ENCODE data around the gene TWF2. TPM values are rescaled to one million over a fixed set of nuclear protein-coding genes. Genes with fewer than 3 reads are reported as not detected.

TWF2 gene
- total RNA-seq, 8 experiments from 2014 or later: 19.8 to 49.3 (median 30.3) TPM

GRCh38 chr3:52242039-52242438, 3.1 kb upstream of the TWF2 start:
- ATAC-seq (replicated peaks in 6 of 8): no peak
- H3K27ac ChIP-seq: no peak overlapping the region
- peaks cover 30 to 39% of the 10 kb centered on the region in 2 donors for H3K4me1 ChIP-seq (replicated peaks in 1 of 2)
- no peak overlapping the region for H3K4me3 ChIP-seq
- 57 to 100% (median 100%) methylated on average over 1 of the region's 1 CpG; no CpG with 5 or more reads in 3 of the 10 experiments for WGBS, 10 experiments
- in situ Hi-C loops (cut with MboI; ENCODE audit: low pct_unique_long_range_greater_than_20kb in 2 of 9, low sequenced_read_pairs in 9 of 9, unreplicated experiment in 9 of 9): no loop called here

GRCh38 chr3:52240886-52241370, 2.0 kb upstream of the TWF2 start:
- ATAC-seq (replicated peaks in 6 of 8): no peak
- H3K4me3 ChIP-seq: no peak overlapping the region
- peaks cover 39 to 45% of the 10 kb centered on the region in 2 donors for H3K4me1 ChIP-seq (replicated peaks in 1 of 2)
- peak overlapping the region; percentile 52 to 93 for H3K27ac ChIP-seq
- in situ Hi-C loops (cut with MboI; ENCODE audit: low pct_unique_long_range_greater_than_20kb in 2 of 9, low sequenced_read_pairs in 9 of 9, unreplicated experiment in 9 of 9): no loop called here
- 54 to 100% (median 82%) methylated on average over 1 to 4 of the region's 4 CpGs; no CpG with 5 or more reads in 4 of the 10 experiments for WGBS, 10 experiments

GRCh38 chr3:52240059-52240885, 1.3 kb upstream of the TWF2 start:
- in situ Hi-C loops (cut with MboI; ENCODE audit: low pct_unique_long_range_greater_than_20kb in 2 of 9, low sequenced_read_pairs in 9 of 9, unreplicated experiment in 9 of 9): no loop called here
- peak overlapping the region; percentile 79 to 93 for H3K27ac ChIP-seq
- ATAC-seq (replicated peaks in 6 of 8): peak; percentile 31 to 58 (median 49)
- H3K4me3 ChIP-seq: peak overlapping the region in 3 of 5 donors; percentile 60 to 87 (median 72)
- WGBS, 10 experiments: no CpG with 5 or more reads among the region's 1 CpG
- peaks cover 38% of the 10 kb centered on the region in 2 donors for H3K4me1 ChIP-seq (replicated peaks in 1 of 2)

- H3K4me3 ChIP-seq: peak overlapping the region; percentile 60 to 96 (median 80)
- H3K4me1 ChIP-seq (replicated peaks in 1 of 2): peaks cover 34 to 35% of the 10 kb centered on the region in 2 donors
- in situ Hi-C loops (cut with MboI; ENCODE audit: low pct_unique_long_range_greater_than_20kb in 2 of 9, low sequenced_read_pairs in 9 of 9, unreplicated experiment in 9 of 9): no loop called here
- WGBS, 10 experiments: 0 to 50% (median 23%) methylated on average over 1 to 6 of the region's 11 CpGs; no CpG with 5 or more reads in 6 of the 10 experiments
- peak in 3 of 8 experiments; percentile 0 to 2 (median 1) for ATAC-seq (replicated peaks in 6 of 8)
- peak overlapping the region; percentile 82 to 93 for H3K27ac ChIP-seq
Observed at GRCh38 chr3:52238193-52238760, 681 bp downstream of the TWF2 start.

- peak; percentile 12 to 70 (median 18) for ATAC-seq (replicated peaks in 6 of 8)
- Histone ChIP-seq H3K4me3 (peak overlapping the region; percentile 60 to 96 (median 80)), H3K27ac (peak overlapping the region in 1 of 2 donors; percentile 93), H3K4me1 (replicated peaks in 1 of 2) (peaks cover 34 to 38% of the 10 kb centered on the region in 2 donors)
- in situ Hi-C loops (cut with MboI; ENCODE audit: low pct_unique_long_range_greater_than_20kb in 2 of 9, low sequenced_read_pairs in 9 of 9, unreplicated experiment in 9 of 9): no loop called here
- WGBS, 10 experiments: 0 to 63% (median 30%) methylated on average over 1 to 3 of the region's 8 CpGs; no CpG with 5 or more reads in 7 of the 10 experiments
Observed at GRCh38 chr3:52237657-52238172, 1.2 kb downstream of the TWF2 start.

GRCh38 chr3:52237006-52237656, 1.8 kb downstream of the TWF2 start:
- peak overlapping the region in 2 of 5 donors; percentile 60 to 72 for H3K4me3 ChIP-seq
- in situ Hi-C loops (cut with MboI; ENCODE audit: low pct_unique_long_range_greater_than_20kb in 2 of 9, low sequenced_read_pairs in 9 of 9, unreplicated experiment in 9 of 9): no loop called here
- 41% methylated on average over 5 of the region's 6 CpGs; no CpG with 5 or more reads in 9 of the 10 experiments for WGBS, 10 experiments
- peaks cover 34 to 38% of the 10 kb centered on the region in 2 donors for H3K4me1 ChIP-seq (replicated peaks in 1 of 2)
- H3K27ac ChIP-seq: peak overlapping the region in 1 of 2 donors; percentile 93
- ATAC-seq (replicated peaks in 6 of 8): no peak

GRCh38 chr3:52236424-52236886, 2.5 kb downstream of the TWF2 start:
- H3K4me3 ChIP-seq: no peak overlapping the region
- H3K4me1 ChIP-seq (replicated peaks in 1 of 2): peaks cover 34 to 38% of the 10 kb centered on the region in 2 donors
- ATAC-seq (replicated peaks in 6 of 8): no peak
- in situ Hi-C loops (cut with MboI; ENCODE audit: low pct_unique_long_range_greater_than_20kb in 2 of 9, low sequenced_read_pairs in 9 of 9, unreplicated experiment in 9 of 9): no loop called here
- 60 to 86% (median 80%) methylated on average over 1 to 3 of the region's 5 CpGs; no CpG with 5 or more reads in 3 of the 10 experiments for WGBS, 10 experiments
- H3K27ac ChIP-seq: no peak overlapping the region

- 53 to 100% (median 90%) methylated on average over 1 to 3 of the region's 15 CpGs; no CpG with 5 or more reads in 7 of the 10 experiments for WGBS, 10 experiments
- H3K4me3 ChIP-seq: no peak overlapping the region
- ATAC-seq (replicated peaks in 6 of 8): no peak
- H3K4me1 ChIP-seq (replicated peaks in 1 of 2): peaks cover 23 to 24% of the 10 kb centered on the region in 2 donors
- no peak overlapping the region for H3K27ac ChIP-seq
- in situ Hi-C loops (cut with MboI; ENCODE audit: low pct_unique_long_range_greater_than_20kb in 2 of 9, low sequenced_read_pairs in 9 of 9, unreplicated experiment in 9 of 9): no loop called here
Observed at GRCh38 chr3:52234516-52235447, 4.2 kb downstream of the TWF2 start.

- WGBS, 10 experiments: 100% methylated on average over 1 to 2 of the region's 3 CpGs; no CpG with 5 or more reads in 7 of the 10 experiments
- H3K4me1 ChIP-seq (replicated peaks in 1 of 2): peaks cover 22% of the 10 kb centered on the region in 2 donors
- in situ Hi-C loops (cut with MboI; ENCODE audit: low pct_unique_long_range_greater_than_20kb in 2 of 9, low sequenced_read_pairs in 9 of 9, unreplicated experiment in 9 of 9): no loop called here
- no peak for ATAC-seq (replicated peaks in 6 of 8)
- no peak overlapping the region for H3K4me3 ChIP-seq
- no peak overlapping the region for H3K27ac ChIP-seq
Observed at GRCh38 chr3:52233968-52234367, 5.0 kb downstream of the TWF2 start.

- Histone ChIP-seq H3K27ac (no peak overlapping the region), H3K4me3 (no peak overlapping the region), H3K4me1 (replicated peaks in 1 of 2) (peaks cover 20 to 22% of the 10 kb centered on the region in 2 donors)
- in situ Hi-C loops (cut with MboI; ENCODE audit: low pct_unique_long_range_greater_than_20kb in 2 of 9, low sequenced_read_pairs in 9 of 9, unreplicated experiment in 9 of 9): no loop called here
- ATAC-seq (replicated peaks in 6 of 8): no peak
- 90 to 100% methylated on average over 2 to 4 of the region's 5 CpGs; no CpG with 5 or more reads in 8 of the 10 experiments for WGBS, 10 experiments
Observed at GRCh38 chr3:52233108-52233591, 5.8 kb downstream of the TWF2 start.

GRCh38 chr3:52232279-52233107, 6.5 kb downstream of the TWF2 start:
- in situ Hi-C loops (cut with MboI; ENCODE audit: low pct_unique_long_range_greater_than_20kb in 2 of 9, low sequenced_read_pairs in 9 of 9, unreplicated experiment in 9 of 9): no loop called here
- H3K4me1 ChIP-seq (replicated peaks in 1 of 2): peaks cover 13 to 17% of the 10 kb centered on the region in 2 donors
- ATAC-seq (replicated peaks in 6 of 8): no peak
- WGBS, 10 experiments: 78 to 100% (median 84%) methylated on average over 1 to 14 of the region's 28 CpGs; no CpG with 5 or more reads in 2 of the 10 experiments
- no peak overlapping the region for H3K27ac ChIP-seq
- no peak overlapping the region for H3K4me3 ChIP-seq

Data from motor neuron (in vitro differentiated cells).